HepG2 (cell line): ENCODE measurements around the gene KAT6B. TPM values are rescaled to one million over a fixed set of nuclear protein-coding genes. Genes with fewer than 3 reads are reported as not detected.

Experiments
- ATAC-seq: fragments of 200-7000 bp; cut with Tn5 transposase; 3 replicates; pipeline ENCODE4 v1.9.1; 2020; ENCODE audit warnings: mild to moderate bottlenecking, moderate library complexity
- BruUV-seq: library from RNA; stranded (reverse); fragments of 400-500 nt; replicated peaks from 2 replicates; lab custom pipeline; 2021; lab: Mats Ljungman, UMichigan
- CTCF ChIA-PET: fragments of 300-600 bp; formaldehyde crosslinking; extraction: SDS; loops from one replicate; lab custom pipeline; 2021; ENCODE audit warnings: low total read pairs, inconsistent platforms, low intra/inter-chr PET ratio; lab: Yijun Ruan, JAX
- POLR2A ChIA-PET: fragments of 350-600 bp; sonication (Branson Sonifier 250); formaldehyde crosslinking; loops from one replicate; lab custom pipeline; 2020; ENCODE audit warnings: antibody characterized with exemption, inconsistent platforms; lab: Yijun Ruan, JAX
- DNase-seq: peaks from one replicate; pipeline ENCODE4 v3.0.0-alpha.2; 2015; ENCODE audit warnings: low spot score
- FAIRE-seq: peaks from 3 replicates; lab custom pipeline; 2011; peaks lifted over from hg19 to GRCh38; lab: Jason Lieb, UNC
- H2AFZ ChIP-seq: one replicate; pipeline ENCODE4 v1.6.1; 2011; ENCODE audit warnings: low read length, inconsistent platforms
- H3K27ac ChIP-seq: fragments of 300-600 bp; 3 replicates; pipeline ENCODE4 v1.8.0; 2011; ENCODE audit warnings: mixed run types, mild to moderate bottlenecking, mixed read lengths, low read length, inconsistent platforms; ENCODE audit not compliant: insufficient read depth; ENCODE audit errors: extremely low read length
- H3K27me3 ChIP-seq, 2 experiments: fragments of 200-600 bp in 1 of 2; 2 replicates in 1 of 2; 3 replicates in 1 of 2; pipeline versions ENCODE4 v1.6.0 to v1.8.0; 2011; ENCODE audit warnings: low read length in 2 of 2, mild to moderate bottlenecking in 2 of 2, moderate library complexity in 2 of 2, inconsistent platforms in 1 of 2; ENCODE audit not compliant: insufficient read depth in 2 of 2, control insufficient read depth in 1 of 2
- H3K36me3 ChIP-seq, 2 experiments: fragments of 200-600 bp in 1 of 2; replicated peaks in 1 of 2; 2 replicates in 1 of 2; 3 replicates in 1 of 2; pipeline versions ENCODE4 v1.5.1 to v1.8.0; 2011; ENCODE audit warnings: low read length in 2 of 2, inconsistent platforms in 1 of 2; ENCODE audit not compliant: insufficient read depth in 2 of 2, control insufficient read depth in 1 of 2
- H3K4me1 ChIP-seq: 2 replicates; pipeline ENCODE4 v1.5.1; 2012; ENCODE audit warnings: low read length, inconsistent platforms; ENCODE audit not compliant: insufficient read depth
- H3K4me2 ChIP-seq: 2 replicates; pipeline ENCODE4 v1.6.0; 2011; ENCODE audit warnings: low read depth, low read length, inconsistent platforms
- H3K4me3 ChIP-seq, 3 experiments: fragments of 200-600 bp in 1 of 3; sonication (generic), shearing (Covaris generic) in 1 of 3; replicated peaks in 1 of 3; 2 replicates each; pipeline ENCODE4 v1.5.1; 2011 to 2016; ENCODE audit warnings: low read length in 3 of 3, inconsistent platforms in 2 of 3, low read depth in 2 of 3, mild to moderate bottlenecking in 2 of 3, control low read depth in 1 of 3, mixed read lengths in 1 of 3; ENCODE audit not compliant: insufficient read depth in 1 of 3
- H3K79me2 ChIP-seq: one replicate; pipeline ENCODE4 v1.6.1; 2011; ENCODE audit warnings: low read length, inconsistent platforms; ENCODE audit not compliant: insufficient read depth
- H3K9ac ChIP-seq: 2 replicates; pipeline ENCODE4 v1.6.0; 2011; ENCODE audit warnings: mild to moderate bottlenecking, low read depth, low read length, inconsistent platforms; ENCODE audit not compliant: insufficient read depth
- H3K9me3 ChIP-seq: 2 replicates; pipeline ENCODE4 v1.5.1; 2012; ENCODE audit warnings: mild to moderate bottlenecking, low read length
- H4K20me1 ChIP-seq: 2 replicates; pipeline ENCODE4 v1.6.0; 2011; ENCODE audit warnings: inconsistent platforms, mild to moderate bottlenecking, low read length, moderate library complexity; ENCODE audit not compliant: insufficient read depth
- FOXK1 ChIP-seq: sonication (generic); formaldehyde crosslinking; IDR thresholded peaks from 2 replicates; pipeline ENCODE4 v1.4.0; 2020; ENCODE audit warnings: low read depth, missing genetic modification reagents, borderline replicate concordance
- GABPB1 ChIP-seq: IDR thresholded peaks from 2 replicates; pipeline ENCODE4 v1.6.1; 2016; ENCODE audit warnings: mild to moderate bottlenecking, missing genetic modification reagents, moderate library complexity, missing compliant biosample characterization
- NFKB2 ChIP-seq: sonication (generic); formaldehyde crosslinking; IDR thresholded peaks from 2 replicates; pipeline ENCODE4 v1.4.0; 2020; ENCODE audit warnings: missing genetic modification reagents, borderline replicate concordance
- PRPF4 ChIP-seq: fragments of 200-400 bp; formaldehyde crosslinking; IDR thresholded peaks from 2 replicates; pipeline ENCODE4 v1.6.1; 2016; ENCODE audit warnings: low read length, low read depth; ENCODE audit not compliant: poor library complexity, severe bottlenecking
- RFXAP ChIP-seq: sonication (generic); formaldehyde crosslinking; IDR thresholded peaks from 2 replicates; pipeline ENCODE4 v1.4.0; 2020; ENCODE audit warnings: missing genetic modification reagents, borderline replicate concordance
- RXRB ChIP-seq: IDR thresholded peaks from 2 replicates; pipeline ENCODE4 v1.6.1; 2016; ENCODE audit warnings: borderline replicate concordance, missing genetic modification reagents, missing compliant biosample characterization
- SMAD9 ChIP-seq: sonication (generic); formaldehyde crosslinking; IDR thresholded peaks from 2 replicates; pipeline ENCODE4 v1.5.1; 2020; ENCODE audit warnings: mild to moderate bottlenecking, missing genetic modification reagents
- SP5 ChIP-seq: IDR thresholded peaks from 2 replicates; pipeline ENCODE4 v1.6.1; 2016; ENCODE audit warnings: low read depth, borderline replicate concordance
- ZNF251 ChIP-seq: sonication (generic); formaldehyde crosslinking; IDR thresholded peaks from 2 replicates; pipeline ENCODE4 v1.9.0; 2021; ENCODE audit warnings: mild to moderate bottlenecking, missing genetic modification reagents
- ZNF263 ChIP-seq: sonication (generic); formaldehyde crosslinking; IDR thresholded peaks from 2 replicates; pipeline ENCODE4 v1.4.0; 2020; ENCODE audit warnings: missing genetic modification reagents
- ZNF44 ChIP-seq: sonication (generic); formaldehyde crosslinking; IDR thresholded peaks from 2 replicates; pipeline ENCODE4 v1.5.1; 2020; ENCODE audit warnings: mild to moderate bottlenecking, missing genetic modification reagents
- ZNF777 ChIP-seq: sonication (generic); formaldehyde crosslinking; IDR thresholded peaks from 2 replicates; pipeline ENCODE4 v1.4.0; 2020; ENCODE audit warnings: missing genetic modification reagents
- ZSCAN29 ChIP-seq: sonication (generic); formaldehyde crosslinking; conservative IDR thresholded peaks from 2 replicates; pipeline ENCODE4 v1.4.0; 2020; ENCODE audit warnings: mild to moderate bottlenecking, missing genetic modification reagents
- WGBS: methylation state at CpG from one replicate; pipeline ENCODE4 v1.1.6; 2017; ENCODE audit warnings: low lambda C conversion rate; 5-methylcytosine and 5-hydroxymethylcytosine counted together
- in situ Hi-C: cut with HindIII; loops from 2 replicates; pipeline ENCODE4 v1.10.0; 2017; ENCODE audit warnings: low pct_unique_long_range_greater_than_20kb; ENCODE audit not compliant: extremely low pct_ligation_motif_present
- intact Hi-C: fragments of 100-400 bp; cut with micrococcal nuclease; formaldehyde crosslinking; loops from one replicate; pipeline ENCODE4 v1.10.0; 2022; ENCODE audit not compliant: unreplicated experiment
- polyA plus RNA-seq, 8 experiments: library from polyadenylated mRNA; depleted of rRNA in 3 of 8; stranded (reverse) in 7 of 8; unstranded in 1 of 8; fragments of >200 nt; fragmentation: Illumina TruSeq in 4 of 8; extraction: Trizol in 4 of 8; gene quantifications; 2 replicates each; pipeline versions ENCODE4 v1.2.1 to v1.2.3, GENCODE V29; 2011 to 2016; ENCODE audit warnings: low read depth in 4 of 8, missing spikeins in 1 of 8, mixed read lengths in 1 of 8; ENCODE audit not compliant: insufficient read depth in 1 of 8
- total RNA-seq, 5 experiments: library from RNA; depleted of rRNA; stranded (reverse); fragments of >200 nt; fragmentation: Illumina TruSeq; extraction: Trizol; gene quantifications; 2 replicates each; pipeline ENCODE4 v1.2.3, GENCODE V29; 2016; ENCODE audit warnings: low read depth in 1 of 5

The KAT6B gene
- total and polyA plus RNA-seq, 2 of the 13 experiments (the other 11 are each of a cell fraction or from before 2014, with no cell fraction given): 3.0 to 9.5 TPM

- no peak overlapping the region for H3K9ac ChIP-seq
- H3K36me3 ChIP-seq: no peaks in the 10 kb centered on the region
- no peak overlapping the region for H3K4me2 ChIP-seq
- peaks cover 13% of the 10 kb centered on the region for H3K4me1 ChIP-seq
- H3K4me3 ChIP-seq: no peak overlapping the region
- ChIA-PET CTCF (no interaction called here), POLR2A (no interaction called here)
- 96% methylated on average over 1 of the region's 1 CpG for WGBS
- H2AFZ ChIP-seq: no peak overlapping the region
- in situ Hi-C loops: no loop called here
- ATAC-seq: no peak
- no peaks in the 10 kb centered on the region for H3K9me3 ChIP-seq
- intact Hi-C loops: no loop called here
- no peaks in the 10 kb centered on the region for H3K27me3 ChIP-seq
- peaks cover 3% of the 10 kb centered on the region; the same call in 1 of the 2 replicates for H4K20me1 ChIP-seq
- no peak for DNase-seq
- no peaks in the 10 kb centered on the region for H3K79me2 ChIP-seq
- no peak for TF ChIP-seq SP5 (CRISPR knock-in tag)
- TF ChIP-seq ZNF44: no peak
- no peak for TF ChIP-seq ZNF777 (CRISPR knock-in tag)
- TF ChIP-seq RFXAP (CRISPR knock-in tag): no peak
- TF ChIP-seq ZSCAN29 (CRISPR knock-in tag): no peak
- TF ChIP-seq RXRB: no peak
- TF ChIP-seq FOXK1 (CRISPR knock-in tag): no peak
- no peak for TF ChIP-seq SMAD9 (CRISPR knock-in tag)
- TF ChIP-seq NFKB2 (CRISPR knock-in tag): no peak
- TF ChIP-seq ZNF251 (CRISPR knock-in tag): no peak
- TF ChIP-seq GABPB1: no peak
- TF ChIP-seq ZNF263 (CRISPR knock-in tag): no peak
- no peak for TF ChIP-seq PRPF4
- H3K27ac ChIP-seq: no peak overlapping the region
- no TSS peak for BruUV-seq
- no peak for FAIRE-seq
Observed at GRCh38 chr10:74916283-74916682, 89.9 kb downstream of the KAT6B start.
